Adipose tissue (tissue), 3 donors: Measurements from ENCODE around the gene CMIP. TPM values are rescaled to one million over a fixed set of nuclear protein-coding genes. Genes with fewer than 3 reads are reported as not detected.

Experiments
- H3K27ac ChIP-seq: one replicate; pipeline ENCODE4 v1.5.1; 2013; ENCODE audit warnings: low read depth, low read length
- WGBS, 3 donors: extraction: QIAGEN DNeasy Blood & Tissue Kit; methylation state at CpG; one replicate each; pipeline ENCODE4 v1.1.7; 2013; 5-methylcytosine and 5-hydroxymethylcytosine counted together
- polyA plus RNA-seq, 3 donors: library from polyadenylated mRNA; stranded (reverse); fragments of 200-250 nt; gene quantifications; one replicate each; pipeline ENCODE4 v1.2.3, GENCODE V29; 2013
- donor health status: healthy with polysubstance abuse.
- donor health status: Bipolar disorder and iron deficiency.
- donor health status: healthy.

Gene CMIP
- polyA plus RNA-seq, 3 donors: 9.2 to 22.9 (median 13.3) TPM

GRCh38 chr16:81469710-81470535 is 25.3 kb downstream of the CMIP start:
- 48 to 67% (median 50%) methylated on average over 13 of the region's 13 CpGs for WGBS, 3 donors
- no peak overlapping the region for H3K27ac ChIP-seq

- 90 to 92% (median 90%) methylated on average over 9 of the region's 9 CpGs for WGBS, 3 donors
- no peak overlapping the region for H3K27ac ChIP-seq
These were observed 26.4 kb downstream of the CMIP start for GRCh38 chr16:81470796-81471636.

GRCh38 chr16:81471882-81472281 is 27.3 kb downstream of the CMIP start:
- WGBS, 3 donors: 91 to 96% (median 95%) methylated on average over 8 of the region's 8 CpGs
- no peak overlapping the region for H3K27ac ChIP-seq

- H3K27ac ChIP-seq: no peak overlapping the region
- WGBS, 3 donors: 85 to 93% (median 92%) methylated on average over 7 of the region's 7 CpGs
These were observed 27.8 kb downstream of the CMIP start for GRCh38 chr16:81472391-81472790.

GRCh38 chr16:81473066-81473488 is 28.5 kb downstream of the CMIP start:
- 54 to 81% (median 66%) methylated on average over 14 of the region's 14 CpGs for WGBS, 3 donors
- no peak overlapping the region for H3K27ac ChIP-seq

GRCh38 chr16:81473558-81473957 is 28.9 kb downstream of the CMIP start:
- 34 to 68% (median 53%) methylated on average over 10 of the region's 10 CpGs for WGBS, 3 donors
- no peak overlapping the region for H3K27ac ChIP-seq

- H3K27ac ChIP-seq: no peak overlapping the region
- 85 to 87% (median 85%) methylated on average over 19 to 20 of the region's 20 CpGs for WGBS, 3 donors
These were observed 29.7 kb downstream of the CMIP start for GRCh38 chr16:81473969-81474959.

GRCh38 chr16:81477697-81478693 is 33.4 kb downstream of the CMIP start:
- 77 to 89% (median 77%) methylated on average over 19 of the region's 19 CpGs for WGBS, 3 donors

GRCh38 chr16:81478876-81479511 is 34.4 kb downstream of the CMIP start:
- H3K27ac ChIP-seq: peak overlapping the region; percentile 33
- WGBS, 3 donors: 28 to 48% (median 42%) methylated on average over 13 of the region's 13 CpGs

More at GRCh38 chr16:81477697-81478693, 33.4 kb downstream of the CMIP start:
- no peak overlapping the region for H3K27ac ChIP-seq

- 70 to 92% (median 78%) methylated on average over 9 of the region's 9 CpGs for WGBS, 3 donors
These were observed 36.1 kb downstream of the CMIP start for GRCh38 chr16:81480606-81481206.

GRCh38 chr16:81481207-81481821 is 36.7 kb downstream of the CMIP start:
- 53 to 83% (median 54%) methylated on average over 11 of the region's 11 CpGs for WGBS, 3 donors
- no peak overlapping the region for H3K27ac ChIP-seq

More at GRCh38 chr16:81480606-81481206, 36.1 kb downstream of the CMIP start:
- no peak overlapping the region for H3K27ac ChIP-seq

GRCh38 chr16:81482329-81483063 is 37.9 kb downstream of the CMIP start:
- 77 to 89% (median 78%) methylated on average over 15 of the region's 15 CpGs for WGBS, 3 donors
- no peak overlapping the region for H3K27ac ChIP-seq

GRCh38 chr16:81483064-81483969 is 38.7 kb downstream of the CMIP start:
- no peak overlapping the region for H3K27ac ChIP-seq
- 70 to 85% (median 75%) methylated on average over 10 of the region's 10 CpGs for WGBS, 3 donors

- H3K27ac ChIP-seq: no peak overlapping the region
- WGBS, 3 donors: 89 to 93% (median 90%) methylated on average over 21 to 22 of the region's 22 CpGs
These were observed 39.5 kb downstream of the CMIP start for GRCh38 chr16:81483970-81484595.
